RWPE2 (cell line): ENCODE data around the gene NAA50.
A peak's percentile ranks its signal among the peaks of the same experiment; 100 is the strongest.

Source experiments
- ATAC-seq: fragments of 200-7000 bp; cut with Tn5 transposase; 3 replicates; pipeline ENCODE4 v1.9.1; 2021; ENCODE audit warnings: low read depth
- DNase-seq: peaks from one replicate; pipeline ENCODE4 v3.0.0-alpha.2; 2020; ENCODE audit warnings: low spot score
- H3K27ac ChIP-seq: fragments of 450-650 bp; 2 replicates; pipeline ENCODE4 v1.5.1; 2017; ENCODE audit warnings: mild to moderate bottlenecking; ENCODE audit not compliant: poor library complexity, severe bottlenecking
- H3K27me3 ChIP-seq: fragments of 250-450 bp; sonication (Bioruptor Pico); 2 replicates; pipeline ENCODE4 v1.5.1; 2021; ENCODE audit warnings: mild to moderate bottlenecking, moderate library complexity; ENCODE audit not compliant: insufficient read depth, poor library complexity, severe bottlenecking
- H3K36me3 ChIP-seq: fragments of 250-450 bp; sonication (Bioruptor Pico); 2 replicates; pipeline ENCODE4 v1.5.1; 2020; ENCODE audit warnings: low read depth, mild to moderate bottlenecking, moderate library complexity
- H3K4me1 ChIP-seq: fragments of 250-450 bp; sonication (Bioruptor Pico); 2 replicates; pipeline ENCODE4 v1.5.1; 2021; ENCODE audit warnings: mild to moderate bottlenecking, moderate library complexity; ENCODE audit not compliant: insufficient read depth, poor library complexity, severe bottlenecking
- H3K4me3 ChIP-seq: fragments of 250-450 bp; sonication (Bioruptor Pico); 2 replicates; pipeline ENCODE4 v1.5.1; 2021; ENCODE audit warnings: mild to moderate bottlenecking, moderate library complexity; ENCODE audit not compliant: severe bottlenecking
- H3K9me3 ChIP-seq: fragments of 250-450 bp; sonication (Bioruptor Pico); 2 replicates; pipeline ENCODE4 v1.5.1; 2021; ENCODE audit warnings: mild to moderate bottlenecking, moderate library complexity; ENCODE audit not compliant: severe bottlenecking
- CTCF ChIP-seq: fragments of 450-650 bp; IDR thresholded peaks from one replicate; pipeline ENCODE4 v1.5.1; 2017; ENCODE audit warnings: mild to moderate bottlenecking, moderate library complexity; ENCODE audit not compliant: poor library complexity, severe bottlenecking

NAA50 gene

GRCh38 chr3:113769551-113769950 is 23.5 kb upstream of the NAA50 start:
- no peak overlapping the region for H3K4me3 ChIP-seq
- H3K4me1 ChIP-seq = peaks cover 9% of the 10 kb centered on the region
- H3K27me3 ChIP-seq = no peaks in the 10 kb centered on the region
- no peaks in the 10 kb centered on the region for H3K36me3 ChIP-seq
- no peak for DNase-seq
- TF ChIP-seq CTCF = no peak
- H3K27ac ChIP-seq = no peak overlapping the region
- peak; percentile 84 for ATAC-seq
- H3K9me3 ChIP-seq = no peaks in the 10 kb centered on the region

- ATAC-seq (no peak), DNase-seq (no peak)
- no peak overlapping the region for H3K27ac ChIP-seq
Observed at GRCh38 chr3:113764698-113765097, 18.6 kb upstream of the NAA50 start.

GRCh38 chr3:113758389-113759024 is 12.5 kb upstream of the NAA50 start:
- Histone ChIP-seq H3K9me3 (no peaks in the 10 kb centered on the region), H3K27me3 (no peaks in the 10 kb centered on the region), H3K4me1 (peaks cover 4% of the 10 kb centered on the region), H3K36me3 (peaks cover 14% of the 10 kb centered on the region; the same call in 1 of the 2 replicates), H3K27ac (no peak overlapping the region), H3K4me3 (no peak overlapping the region)
- DNase-seq = no peak
- ATAC-seq = peak; percentile 54; the same call in 1 of the 3 replicates
- no peak for TF ChIP-seq CTCF

More at GRCh38 chr3:113764698-113765097, 18.6 kb upstream of the NAA50 start:
- no peaks in the 10 kb centered on the region for H3K9me3 ChIP-seq
- H3K36me3 ChIP-seq = no peaks in the 10 kb centered on the region
- H3K4me3 ChIP-seq = no peak overlapping the region
- no peaks in the 10 kb centered on the region for H3K27me3 ChIP-seq
- no peak for TF ChIP-seq CTCF
- peaks cover 7% of the 10 kb centered on the region for H3K4me1 ChIP-seq

- no peak for DNase-seq
- Histone ChIP-seq H3K27me3 (no peaks in the 10 kb centered on the region), H3K9me3 (no peaks in the 10 kb centered on the region), H3K4me1 (peaks cover 15% of the 10 kb centered on the region), H3K27ac (no peak overlapping the region), H3K4me3 (no peak overlapping the region), H3K36me3 (peaks cover 18% of the 10 kb centered on the region)
- TF ChIP-seq CTCF = no peak
- ATAC-seq = no peak
Observed at GRCh38 chr3:113754494-113755159, 8.6 kb upstream of the NAA50 start.

- no peak for TF ChIP-seq CTCF
- DNase-seq (no peak), ATAC-seq (no peak)
- Histone ChIP-seq H3K36me3 (peaks cover 18% of the 10 kb centered on the region), H3K9me3 (no peaks in the 10 kb centered on the region), H3K4me3 (no peak overlapping the region), H3K27me3 (no peaks in the 10 kb centered on the region), H3K4me1 (peaks cover 20% of the 10 kb centered on the region), H3K27ac (no peak overlapping the region)
Observed at GRCh38 chr3:113753376-113753985, 7.4 kb upstream of the NAA50 start.
